Heart left ventricle (tissue), 16 donors: ENCODE results near the gene DCTPP1. TPM values are rescaled to one million over a fixed set of nuclear protein-coding genes. Genes with fewer than 3 reads are reported as not detected.
"Not testable (repeated sequence)": the region's sequence is repeated elsewhere in the genome, so short reads cannot be mapped to it uniquely, and the experiment has no call there.

Experiments used
- ATAC-seq, 4 donors: fragments of 200-7000 bp; cut with Tn5 transposase; one replicate each; pipeline ENCODE4 v1.9.1; 2020 to 2022; ENCODE audit warnings: moderate library complexity in 4 of 4, mild to moderate bottlenecking in 3 of 4, moderate number of reproducible peaks in 1 of 4
- DNase-seq, 5 donors: peaks; one replicate each; pipeline ENCODE4 v3.0.0-alpha.2; 2020
- H3K27ac ChIP-seq, 12 donors: fragments of 200-600 bp; sonication (generic) in 4 of 12; one replicate each; pipeline versions ENCODE4 v1.5.0 to v1.8.0; 2016 to 2022; ENCODE audit warnings: mild to moderate bottlenecking in 2 of 12
- H3K27me3 ChIP-seq, 9 donors: fragments of 200-600 bp; sonication (generic) in 2 of 9; one replicate each; pipeline versions ENCODE4 v1.5.1 to v1.8.0; 2016 to 2022; ENCODE audit warnings: mild to moderate bottlenecking in 3 of 9
- H3K36me3 ChIP-seq, 9 donors: fragments of 200-600 bp; sonication (generic) in 2 of 9; one replicate each; pipeline versions ENCODE4 v1.5.0 to v1.8.0; 2018 to 2022; ENCODE audit warnings: mild to moderate bottlenecking in 2 of 9
- H3K4me1 ChIP-seq, 12 donors: fragments of 200-600 bp; sonication (generic) in 4 of 12; one replicate each; pipeline versions ENCODE4 v1.5.0 to v1.8.0; 2016 to 2022; ENCODE audit warnings: mild to moderate bottlenecking in 3 of 12
- H3K4me3 ChIP-seq, 12 donors: fragments of 200-600 bp; sonication (generic) in 4 of 12; one replicate each; pipeline versions ENCODE4 v1.5.0 to v1.8.0; 2017 to 2022; ENCODE audit warnings: mild to moderate bottlenecking in 9 of 12, moderate library complexity in 4 of 12
- H3K9me3 ChIP-seq, 12 donors: fragments of 200-600 bp; sonication (generic) in 4 of 12; one replicate each; pipeline versions ENCODE4 v1.5.0 to v1.8.0; 2016 to 2022; ENCODE audit warnings: mild to moderate bottlenecking in 1 of 12
- POLR2A ChIP-seq, 2 donors: fragments of 450-650 bp; IDR thresholded peaks; one replicate each; pipeline ENCODE4 v1.6.1; 2017; ENCODE audit warnings: antibody characterized with exemption in 2 of 2, mild to moderate bottlenecking in 2 of 2, moderate library complexity in 2 of 2
- WGBS, 4 donors: extraction: QIAGEN DNeasy Blood & Tissue Kit in 2 of 4; methylation state at CpG; one replicate each; pipeline versions ENCODE4 v1.1.5 to v1.1.7; 2013 to 2018; 5-methylcytosine and 5-hydroxymethylcytosine counted together
- intact Hi-C, 10 donors: fragments of 100-400 bp; cut with DNase I; formaldehyde crosslinking; loops; one replicate each; pipeline versions ENCODE4 v1.11.1 to v1.14.2; 2022
- polyA plus RNA-seq, 2 donors: library from polyadenylated mRNA; stranded (reverse); fragments of 200-250 nt; gene quantifications; one replicate each; pipeline ENCODE4 v1.2.3, GENCODE V29; 2013
- total RNA-seq, 9 donors: library from RNA; depleted of rRNA in 2 of 9; stranded (reverse); fragments of >200 nt in 2 of 9; fragmentation: NEBNext Ultra II Directional in 3 of 9; extraction: Animal tissue kit (Norgen Biotek cat#: 25700) in 3 of 9; gene quantifications; one replicate each; pipeline versions ENCODE4 v1.1.0 to v1.2.4, GENCODE V29; 2016 to 2023
- TF ChIP-seq, protein P1 (sequence below), 12 donors: fragments of 200-600 bp; sonication (generic) in 4 of 12; IDR thresholded peaks; one replicate each; pipeline versions ENCODE4 v1.5.0 to v1.8.0; 2018 to 2022; ENCODE audit warnings: antibody characterized with exemption in 12 of 12, mild to moderate bottlenecking in 5 of 12
- donor health status: ischemic (EF 13 %, LVEDD 7.1; RV severe dilation, severe dysfunction).
- donor health status: healthy with polysubstance abuse.
- donor health status: DM: no; HTN: yes; CAD: no.
- donor health status: DM: no; HTN: no; CAD: no.
- donor health status: ischemic (EF 25% LVEDD 6.9; RV normal size, moderate dysfunction).
- donor health status: ischemic (EF 25% LVEDD 5.7; RV mildly dilated, moderate dysfunction).
- donor health status: healthy.
- donor health status: DM: yes; HTN: yes; CAD: no.
- donor health status: ischemic (EF 35%, LVEDD 5.7; RV mildly dilated, moderate dysfunction).
- donor health status: nonischemic (EF 11% LVEDD 7.7; RV severe dilation, severe dysfunction).
- donor health status: DM: yes; HTN: yes; CAD: no.
- donor health status: PGD.
- donor health status: ischemic (EF 29% LVEDD 5.4; RV normal size, mild dysfunction).
- donor health status: nonischemic (EF 23%, LVEDD 6.1; RV moderate dilation, normal function).

DCTPP1 gene
- total and polyA plus RNA-seq, 11 donors = 13.8 to 68.7 (median 28.4) TPM

DNA sequence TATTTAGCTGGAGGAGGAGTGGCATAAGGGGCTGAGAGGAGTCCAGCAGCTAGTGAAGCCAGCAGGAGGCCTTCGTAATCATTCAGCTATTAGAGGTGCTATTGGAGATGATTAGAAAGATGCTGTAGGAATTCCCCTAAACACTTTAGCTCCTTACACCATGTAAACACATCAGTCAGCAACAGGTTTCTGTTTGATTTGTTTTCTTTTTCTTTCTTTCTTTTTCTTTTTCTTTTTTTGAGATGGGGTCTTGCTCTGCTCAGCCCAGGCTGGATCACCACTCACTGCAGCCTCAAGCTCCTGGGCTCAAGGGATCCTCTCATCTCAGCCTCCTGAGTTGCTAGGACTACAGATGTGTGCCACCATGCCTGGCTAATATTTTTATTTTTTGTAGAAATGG is 26.5 kb upstream of the DCTPP1 start:
- no peak overlapping the region for H3K4me3 ChIP-seq
- no peaks in the 10 kb centered on the region for H3K27me3 ChIP-seq
- intact Hi-C loops = loop anchor here in 2 of 10 donors (5.0 kb wide), 2 partner anchors 56 to 146 kb away; no protein-coding TSS in a partner anchor
- H3K36me3 ChIP-seq = no peaks in the 10 kb centered on the region
- TF ChIP-seq, protein P1, sequence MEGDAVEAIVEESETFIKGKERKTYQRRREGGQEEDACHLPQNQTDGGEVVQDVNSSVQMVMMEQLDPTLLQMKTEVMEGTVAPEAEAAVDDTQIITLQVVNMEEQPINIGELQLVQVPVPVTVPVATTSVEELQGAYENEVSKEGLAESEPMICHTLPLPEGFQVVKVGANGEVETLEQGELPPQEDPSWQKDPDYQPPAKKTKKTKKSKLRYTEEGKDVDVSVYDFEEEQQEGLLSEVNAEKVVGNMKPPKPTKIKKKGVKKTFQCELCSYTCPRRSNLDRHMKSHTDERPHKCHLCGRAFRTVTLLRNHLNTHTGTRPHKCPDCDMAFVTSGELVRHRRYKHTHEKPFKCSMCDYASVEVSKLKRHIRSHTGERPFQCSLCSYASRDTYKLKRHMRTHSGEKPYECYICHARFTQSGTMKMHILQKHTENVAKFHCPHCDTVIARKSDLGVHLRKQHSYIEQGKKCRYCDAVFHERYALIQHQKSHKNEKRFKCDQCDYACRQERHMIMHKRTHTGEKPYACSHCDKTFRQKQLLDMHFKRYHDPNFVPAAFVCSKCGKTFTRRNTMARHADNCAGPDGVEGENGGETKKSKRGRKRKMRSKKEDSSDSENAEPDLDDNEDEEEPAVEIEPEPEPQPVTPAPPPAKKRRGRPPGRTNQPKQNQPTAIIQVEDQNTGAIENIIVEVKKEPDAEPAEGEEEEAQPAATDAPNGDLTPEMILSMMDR (IDR thresholded peaks at IDR 0.05) = no peak
- no peak for TF ChIP-seq POLR2A (IDR thresholded peaks at IDR 0.05)
- ATAC-seq (no peak), DNase-seq (no peak)
- H3K4me1 ChIP-seq = peaks cover 0 to 24% (median 0%) of the 10 kb centered on the region in 12 donors
- 78 to 93% (median 89%) methylated on average over 1 of the region's 1 CpG for WGBS, 4 donors
- H3K9me3 ChIP-seq = no peaks in the 10 kb centered on the region
- H3K27ac ChIP-seq = no peak overlapping the region

DNA sequence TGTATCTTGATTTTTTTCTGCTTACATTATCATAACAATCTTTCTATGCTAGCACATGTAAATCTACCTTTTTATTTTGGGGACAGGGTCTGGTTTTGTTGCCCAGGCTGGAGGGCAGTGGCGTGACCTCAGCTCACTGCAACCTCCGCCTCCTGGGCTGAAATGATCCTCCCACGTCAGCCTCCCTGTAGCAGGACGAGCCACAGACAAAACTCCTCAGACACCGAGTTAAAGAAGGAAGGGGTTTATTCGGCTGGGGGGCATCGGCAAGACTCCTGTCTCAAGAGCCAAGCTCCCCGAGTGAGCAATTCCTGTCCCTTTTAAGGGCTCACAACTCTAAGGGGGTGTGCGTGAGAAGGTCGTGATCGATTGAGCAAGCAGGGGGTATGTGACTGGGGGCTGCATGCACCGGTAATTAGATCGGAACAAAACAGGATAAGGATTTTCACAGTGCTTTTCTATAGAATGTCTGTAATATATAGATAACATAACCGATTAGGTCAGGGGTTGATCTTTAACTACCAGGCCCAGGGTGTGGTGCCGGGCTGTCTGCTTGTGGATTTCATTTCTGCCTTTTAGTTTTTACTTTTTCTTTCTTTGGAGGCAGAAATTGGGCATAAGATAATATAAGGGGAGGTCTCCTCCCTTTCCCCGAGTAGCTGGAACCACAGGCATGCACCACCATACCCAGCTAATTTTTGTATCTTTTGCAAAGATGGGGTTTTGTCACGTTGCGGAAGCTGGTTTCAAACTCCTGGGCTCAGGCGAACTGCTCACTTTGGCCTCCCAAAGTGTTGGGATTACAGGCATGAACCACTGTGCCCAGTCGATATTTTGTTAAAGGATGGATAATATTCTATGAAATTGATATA is 23.1 kb upstream of the DCTPP1 start:
- WGBS, 4 donors = 69 to 76% (median 75%) methylated on average over 20 of the region's 20 CpGs
- H3K27me3 ChIP-seq, intact Hi-C loops, H3K36me3 ChIP-seq, H3K4me3 ChIP-seq, H3K27ac ChIP-seq, ATAC-seq, H3K9me3 ChIP-seq, DNase-seq: not testable (repeated sequence)
- H3K4me1 ChIP-seq = peaks cover 0 to 14% (median 0%) of the 10 kb centered on the region in 12 donors

DNA sequence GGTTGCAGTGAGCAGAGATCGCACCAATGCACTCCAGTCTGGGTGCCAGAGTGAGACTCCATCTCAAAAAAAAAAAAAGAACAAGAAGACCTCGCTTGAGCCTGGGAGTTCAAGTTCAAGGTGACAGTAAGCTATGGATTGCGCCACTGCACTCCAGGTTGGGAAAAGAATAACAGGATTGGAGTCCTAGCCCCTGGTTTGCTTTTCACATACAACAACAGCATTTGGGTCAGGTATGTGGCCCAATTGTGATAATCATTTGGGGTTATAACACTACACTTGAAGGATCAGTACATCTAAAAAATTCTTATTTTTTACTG is 19.2 kb upstream of the DCTPP1 start:
- TF ChIP-seq, protein P1 (IDR thresholded peaks at IDR 0.05) = no peak
- no peak for TF ChIP-seq POLR2A (IDR thresholded peaks at IDR 0.05)
- H3K36me3 ChIP-seq = peaks cover 0 to 6% (median 0%) of the 10 kb centered on the region in 9 donors
- WGBS, 4 donors = 84 to 90% (median 88%) methylated on average over 3 of the region's 3 CpGs
- no peaks in the 10 kb centered on the region for H3K27me3 ChIP-seq
- intact Hi-C loops = loop anchor here (2.0 to 10.0 kb wide), 6 partner anchors 78 to 168 kb away; partner anchors contain the start of genes ZNF768 (in 8 of the 10) and ZNF689 (in 3 of the 10)
- ATAC-seq (no peak), DNase-seq (no peak)
- H3K9me3 ChIP-seq = no peaks in the 10 kb centered on the region
- H3K4me1 ChIP-seq = peaks cover 0 to 30% (median 10%) of the 10 kb centered on the region in 12 donors
- H3K27ac ChIP-seq = no peak overlapping the region
- no peak overlapping the region for H3K4me3 ChIP-seq

DNA sequence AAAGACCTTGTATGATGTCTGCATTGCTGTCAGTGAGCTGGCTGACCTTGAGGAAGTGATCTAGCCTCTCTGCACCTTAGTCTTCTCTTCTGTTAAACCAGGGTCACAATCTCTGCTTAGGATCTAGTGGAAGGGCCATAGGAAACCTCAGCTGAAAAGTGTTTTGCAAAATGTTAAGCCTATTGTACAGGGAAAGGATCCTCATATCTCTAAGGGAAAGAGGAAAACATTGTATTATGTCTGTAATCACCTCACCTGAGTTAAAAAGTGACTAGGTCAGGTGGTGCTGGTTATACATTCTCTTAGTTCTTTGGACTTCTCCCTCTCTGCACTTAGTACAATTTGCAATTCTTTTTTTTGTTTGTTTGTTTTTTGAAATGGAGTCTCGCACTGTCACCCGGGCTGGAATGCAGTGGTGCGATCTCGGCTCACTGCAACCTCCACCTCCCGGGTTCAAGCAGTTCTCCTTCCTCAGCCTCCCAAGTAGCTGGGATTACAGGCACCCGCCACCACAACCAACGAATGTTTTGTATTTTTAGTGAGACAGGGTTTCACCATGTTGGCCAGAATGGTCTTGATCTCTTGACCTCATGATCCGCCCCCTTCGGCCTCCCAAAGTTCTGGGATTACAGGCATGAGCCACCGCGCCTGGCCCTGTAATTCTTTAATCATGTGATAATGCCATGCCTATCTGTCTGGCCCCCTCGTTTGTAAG is 17.8 kb upstream of the DCTPP1 start:
- H3K9me3 ChIP-seq = no peaks in the 10 kb centered on the region
- ATAC-seq (no peak), DNase-seq (no peak)
- H3K4me1 ChIP-seq = peaks cover 0 to 41% (median 17%) of the 10 kb centered on the region in 12 donors
- H3K4me3 ChIP-seq = no peak overlapping the region
- 87 to 89% (median 88%) methylated on average over 12 of the region's 12 CpGs for WGBS, 4 donors
- TF ChIP-seq, protein P1 (IDR thresholded peaks at IDR 0.05) = no peak
- TF ChIP-seq POLR2A (IDR thresholded peaks at IDR 0.05) = no peak
- intact Hi-C loops = loop anchor here (2.0 to 10.0 kb wide), 6 partner anchors 79 to 170 kb away; partner anchors contain the start of genes ZNF768 (in 8 of the 10) and ZNF689 (in 3 of the 10)
- peaks cover 0 to 19% (median 6%) of the 10 kb centered on the region in 9 donors for H3K36me3 ChIP-seq
- H3K27me3 ChIP-seq = no peaks in the 10 kb centered on the region
- H3K27ac ChIP-seq = no peak overlapping the region
